Measurements from ENCODE around the gene AKR7A2.

Gene AKR7A2

GRCh38 chr1:19311931-19312781, at the start of gene AKR7A2, which contains the start of gene SLC66A1:
AKR7A2 (minus strand) TSS chr1:19312144; CDS start chr1:19312124, 20 bp downstream.
SLC66A1 (plus strand) TSS chr1:19312326; CDS start chr1:19317678, 5,352 bp downstream.
- ATAC-seq = peak; percentile 84
- TF ChIP-seq CSDC2 (CRISPR knock-in tag; IDR thresholded peaks at IDR 0.05) = no peak
- TF ChIP-seq TOX (CRISPR knock-in tag; IDR thresholded peaks at IDR 0.05; ENCODE audit: borderline replicate concordance) = no peak
- TF ChIP-seq, protein P1, sequence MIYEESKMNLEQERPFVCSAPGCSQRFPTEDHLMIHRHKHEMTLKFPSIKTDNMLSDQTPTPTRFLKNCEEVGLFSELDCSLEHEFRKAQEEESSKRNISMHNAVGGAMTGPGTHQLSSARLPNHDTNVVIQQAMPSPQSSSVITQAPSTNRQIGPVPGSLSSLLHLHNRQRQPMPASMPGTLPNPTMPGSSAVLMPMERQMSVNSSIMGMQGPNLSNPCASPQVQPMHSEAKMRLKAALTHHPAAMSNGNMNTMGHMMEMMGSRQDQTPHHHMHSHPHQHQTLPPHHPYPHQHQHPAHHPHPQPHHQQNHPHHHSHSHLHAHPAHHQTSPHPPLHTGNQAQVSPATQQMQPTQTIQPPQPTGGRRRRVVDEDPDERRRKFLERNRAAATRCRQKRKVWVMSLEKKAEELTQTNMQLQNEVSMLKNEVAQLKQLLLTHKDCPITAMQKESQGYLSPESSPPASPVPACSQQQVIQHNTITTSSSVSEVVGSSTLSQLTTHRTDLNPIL (CRISPR knock-in tag; IDR thresholded peaks at IDR 0.05; ENCODE audit: low read depth) = no peak
- TF ChIP-seq TSHZ2 (CRISPR knock-in tag; IDR thresholded peaks at IDR 0.05) = no peak
- TF ChIP-seq, protein P2, sequence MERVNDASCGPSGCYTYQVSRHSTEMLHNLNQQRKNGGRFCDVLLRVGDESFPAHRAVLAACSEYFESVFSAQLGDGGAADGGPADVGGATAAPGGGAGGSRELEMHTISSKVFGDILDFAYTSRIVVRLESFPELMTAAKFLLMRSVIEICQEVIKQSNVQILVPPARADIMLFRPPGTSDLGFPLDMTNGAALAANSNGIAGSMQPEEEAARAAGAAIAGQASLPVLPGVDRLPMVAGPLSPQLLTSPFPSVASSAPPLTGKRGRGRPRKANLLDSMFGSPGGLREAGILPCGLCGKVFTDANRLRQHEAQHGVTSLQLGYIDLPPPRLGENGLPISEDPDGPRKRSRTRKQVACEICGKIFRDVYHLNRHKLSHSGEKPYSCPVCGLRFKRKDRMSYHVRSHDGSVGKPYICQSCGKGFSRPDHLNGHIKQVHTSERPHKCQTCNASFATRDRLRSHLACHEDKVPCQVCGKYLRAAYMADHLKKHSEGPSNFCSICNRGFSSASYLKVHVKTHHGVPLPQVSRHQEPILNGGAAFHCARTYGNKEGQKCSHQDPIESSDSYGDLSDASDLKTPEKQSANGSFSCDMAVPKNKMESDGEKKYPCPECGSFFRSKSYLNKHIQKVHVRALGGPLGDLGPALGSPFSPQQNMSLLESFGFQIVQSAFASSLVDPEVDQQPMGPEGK (CRISPR knock-in tag; IDR thresholded peaks at IDR 0.05; ENCODE audit: borderline replicate concordance) = no peak

GRCh38 chr1:19360843-19361610, 49.1 kb upstream of the AKR7A2 start:
- ATAC-seq = no peak
- TF ChIP-seq ZC3H10 (CRISPR knock-in tag; IDR thresholded peaks at IDR 0.05) = no peak

- no peak for ATAC-seq
- TF ChIP-seq ZC3H10 (CRISPR knock-in tag; IDR thresholded peaks at IDR 0.05) = no peak
- no peak for TF ChIP-seq TSHZ2 (CRISPR knock-in tag; IDR thresholded peaks at IDR 0.05)
- TF ChIP-seq BACH2 (CRISPR knock-in tag; IDR thresholded peaks at IDR 0.05; ENCODE audit: borderline replicate concordance) = no peak
- no peak for TF ChIP-seq RARB (CRISPR knock-in tag; IDR thresholded peaks at IDR 0.05)
- no peak for TF ChIP-seq ZNF70 (CRISPR knock-in tag; IDR thresholded peaks at IDR 0.05)
- TF ChIP-seq, protein P2 (CRISPR knock-in tag; IDR thresholded peaks at IDR 0.05; ENCODE audit: borderline replicate concordance) = no peak
- no peak for TF ChIP-seq ZFP3 (CRISPR knock-in tag; IDR thresholded peaks at IDR 0.05)
- no peak for TF ChIP-seq ZNF8 (CRISPR knock-in tag; IDR thresholded peaks at IDR 0.05)
- TF ChIP-seq POU6F1 (CRISPR knock-in tag; IDR thresholded peaks at IDR 0.05; ENCODE audit: borderline replicate concordance, low read depth) = no peak
- TF ChIP-seq ZNF565 (CRISPR knock-in tag; conservative IDR thresholded peaks at IDR 0.05; ENCODE audit: low read depth) = no peak
- TF ChIP-seq OSR1 (CRISPR knock-in tag; IDR thresholded peaks at IDR 0.05) = no peak
- no peak for TF ChIP-seq ESRRG (CRISPR knock-in tag; IDR thresholded peaks at IDR 0.05)
- TF ChIP-seq, protein P1 (CRISPR knock-in tag; IDR thresholded peaks at IDR 0.05; ENCODE audit: low read depth) = no peak
- TF ChIP-seq CSDC2 (CRISPR knock-in tag; IDR thresholded peaks at IDR 0.05) = no peak
- TF ChIP-seq PPARA (CRISPR knock-in tag; IDR thresholded peaks at IDR 0.05; ENCODE audit: borderline replicate concordance) = no peak
- TF ChIP-seq TOX (CRISPR knock-in tag; IDR thresholded peaks at IDR 0.05; ENCODE audit: borderline replicate concordance) = no peak
- TF ChIP-seq ZFP30 (CRISPR knock-in tag; IDR thresholded peaks at IDR 0.05) = no peak
- TF ChIP-seq GLIS3 (CRISPR knock-in tag; IDR thresholded peaks at IDR 0.05) = no peak
- TF ChIP-seq SNAI2 (CRISPR knock-in tag; IDR thresholded peaks at IDR 0.05) = no peak
Measured at GRCh38 chr1:19360432-19360831, 48.5 kb upstream of the AKR7A2 start.

Data from SK-N-SH treated with all-trans-retinoic acid at 6 μM for 48 hours (cell line).